ENCODE measurements around the gene DACH1.

DNA sequence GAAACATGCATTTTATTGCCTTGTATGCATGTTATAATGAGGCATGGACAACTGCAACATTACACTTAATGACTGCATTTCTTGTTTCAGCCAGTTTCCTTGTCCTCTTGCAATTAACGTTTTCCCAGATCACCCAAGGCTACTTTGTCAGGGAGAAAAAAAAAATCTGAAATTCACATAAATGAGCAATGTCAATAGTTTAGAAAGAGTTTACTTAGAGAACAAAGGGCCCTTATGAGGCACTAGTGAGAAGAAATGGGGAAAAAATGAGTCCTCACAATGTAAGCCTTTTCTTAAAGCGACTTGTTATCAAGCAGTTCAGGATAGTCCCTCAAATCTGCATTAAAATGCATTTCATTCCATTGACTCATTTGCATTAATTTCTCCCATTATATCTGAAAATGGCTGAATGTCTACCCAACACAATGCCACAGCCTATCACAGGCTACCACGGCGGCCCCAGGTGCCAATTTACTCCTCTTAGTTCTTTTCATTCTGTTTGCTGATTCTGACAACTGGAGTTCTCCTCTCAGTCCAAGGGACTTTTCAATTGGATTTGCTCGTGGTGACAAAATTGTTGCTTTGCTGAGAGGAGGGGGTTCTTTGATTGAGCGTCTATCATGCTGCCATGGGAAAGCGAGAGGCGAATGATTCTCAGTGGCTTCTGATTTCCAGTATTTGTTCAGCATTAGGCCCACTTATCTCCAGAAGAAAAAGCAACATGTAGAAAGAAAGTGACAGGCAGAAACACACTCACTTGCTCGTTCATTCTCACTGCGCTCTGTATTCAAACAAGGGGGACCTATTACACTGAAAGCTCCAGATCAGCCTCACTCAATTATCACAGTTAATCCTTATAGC, 107.1 kb downstream of the DACH1 start:
- TF ChIP-seq, protein P1, sequence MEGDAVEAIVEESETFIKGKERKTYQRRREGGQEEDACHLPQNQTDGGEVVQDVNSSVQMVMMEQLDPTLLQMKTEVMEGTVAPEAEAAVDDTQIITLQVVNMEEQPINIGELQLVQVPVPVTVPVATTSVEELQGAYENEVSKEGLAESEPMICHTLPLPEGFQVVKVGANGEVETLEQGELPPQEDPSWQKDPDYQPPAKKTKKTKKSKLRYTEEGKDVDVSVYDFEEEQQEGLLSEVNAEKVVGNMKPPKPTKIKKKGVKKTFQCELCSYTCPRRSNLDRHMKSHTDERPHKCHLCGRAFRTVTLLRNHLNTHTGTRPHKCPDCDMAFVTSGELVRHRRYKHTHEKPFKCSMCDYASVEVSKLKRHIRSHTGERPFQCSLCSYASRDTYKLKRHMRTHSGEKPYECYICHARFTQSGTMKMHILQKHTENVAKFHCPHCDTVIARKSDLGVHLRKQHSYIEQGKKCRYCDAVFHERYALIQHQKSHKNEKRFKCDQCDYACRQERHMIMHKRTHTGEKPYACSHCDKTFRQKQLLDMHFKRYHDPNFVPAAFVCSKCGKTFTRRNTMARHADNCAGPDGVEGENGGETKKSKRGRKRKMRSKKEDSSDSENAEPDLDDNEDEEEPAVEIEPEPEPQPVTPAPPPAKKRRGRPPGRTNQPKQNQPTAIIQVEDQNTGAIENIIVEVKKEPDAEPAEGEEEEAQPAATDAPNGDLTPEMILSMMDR (conservative IDR thresholded peaks at IDR 0.05; ENCODE audit: low read length), result no peak
- no peak for TF ChIP-seq EZH2phosphoT487 (IDR thresholded peaks at IDR 0.05; ENCODE audit: borderline replicate concordance, low read depth, low read length)

Measured in OCI-LY7 (cell line).